HCT116 (cell line): ENCODE results near the gene NACC2. TPM values are rescaled to one million over a fixed set of nuclear protein-coding genes. Genes with fewer than 3 reads are reported as not detected.

ENCODE experiments used
- ATAC-seq: fragments of 200-7000 bp; cut with Tn5 transposase; 2 replicates; pipeline ENCODE4 v1.9.1; 2020; ENCODE audit warnings: mild to moderate bottlenecking, moderate library complexity
- BruUV-seq: library from RNA; stranded (reverse); fragments of 400-500 nt; replicated peaks from 2 replicates; lab custom pipeline; 2021; lab: Mats Ljungman, UMichigan
- CTCF ChIA-PET: fragments of 300-600 bp; sonication (Branson Sonifier 250); formaldehyde crosslinking; loops from one replicate; lab custom pipeline; 2021; ENCODE audit warnings: antibody characterized with exemption; lab: Charles Lee
- POLR2A ChIA-PET: fragments of 300-600, 350-600 bp; sonication (Branson Sonifier 250); formaldehyde crosslinking; loops from one replicate; lab custom pipeline; 2021; ENCODE audit warnings: antibody characterized with exemption; lab: Charles Lee
- RAD21 ChIA-PET, 2 experiments: fragments of 300-600 bp; sonication (Branson Sonifier 250); formaldehyde crosslinking; loops; one replicate each; lab custom pipeline; 2023; ENCODE audit warnings: low total read pairs in 2 of 2; ENCODE audit not compliant: uncharacterized antibody in 2 of 2, unreplicated experiment in 2 of 2, low non-redundant PET in 1 of 2; lab: Charles Lee
- DNase-seq: peaks from one replicate; pipeline ENCODE4 v3.0.0-alpha.2; 2010; ENCODE audit warnings: low read depth, low spot score
- H2AFZ ChIP-seq: fragments of 200-600 bp; shearing (Covaris generic), sonication (generic); 2 replicates; pipeline ENCODE4 v1.6.1; 2017; ENCODE audit warnings: low read depth, mixed run types, mixed read lengths, antibody characterized with exemption, low read length; ENCODE audit not compliant: poor library complexity, severe bottlenecking
- H3K27ac ChIP-seq: 2 replicates; pipeline ENCODE4 v1.5.1; 2012; ENCODE audit warnings: low read depth, low read length
- H3K27me3 ChIP-seq: fragments of 200-600 bp; sonication (generic); 2 replicates; pipeline ENCODE4 v1.6.1; 2016; ENCODE audit warnings: mixed run types, low read length, mixed read lengths; ENCODE audit not compliant: insufficient read depth
- H3K36me3 ChIP-seq, 2 experiments: fragments of 200-500 bp in 1 of 2; fragments of 200-600 bp in 1 of 2; sonication (Bioruptor generic) in 1 of 2; sonication (generic) in 1 of 2; 2 replicates each; pipeline versions ENCODE4 v1.5.1 to v1.6.1; 2014 to 2016; ENCODE audit warnings: low read length in 2 of 2, inconsistent platforms in 1 of 2, mixed read lengths in 1 of 2, mixed run types in 1 of 2; ENCODE audit not compliant: insufficient read depth in 2 of 2, control insufficient read depth in 1 of 2
- H3K4me1 ChIP-seq, 2 experiments: fragments of 200-600 bp in 1 of 2; sonication (generic) in 1 of 2; 2 replicates each; pipeline versions ENCODE4 v1.5.1 to v1.6.1; 2012 to 2017; ENCODE audit warnings: low read length in 2 of 2, inconsistent platforms in 1 of 2, mild to moderate bottlenecking in 1 of 2, mixed read lengths in 1 of 2, mixed run types in 1 of 2, moderate library complexity in 1 of 2; ENCODE audit not compliant: insufficient read depth in 2 of 2, control insufficient read depth in 1 of 2
- H3K4me2 ChIP-seq: fragments of 200-600 bp; sonication (generic); 2 replicates; pipeline ENCODE4 v1.6.1; 2017; ENCODE audit warnings: mixed run types, low read length, mixed read lengths
- H3K4me3 ChIP-seq, 2 experiments: fragments of 200-600 bp in 1 of 2; sonication (generic) in 1 of 2; replicated peaks in 1 of 2; 2 replicates each; pipeline ENCODE4 v1.5.1; 2011 to 2016; ENCODE audit warnings: low read length in 2 of 2, control low read depth in 1 of 2, low read depth in 1 of 2, mild to moderate bottlenecking in 1 of 2, mixed read lengths in 1 of 2, mixed run types in 1 of 2
- H3K79me2 ChIP-seq: fragments of 200-600 bp; sonication (generic); 2 replicates; pipeline ENCODE4 v1.6.1; 2017; ENCODE audit warnings: mild to moderate bottlenecking, mixed run types, low read length, moderate library complexity, mixed read lengths; ENCODE audit not compliant: insufficient read depth
- H3K9ac ChIP-seq: fragments of 200-600 bp; sonication (generic); 2 replicates; pipeline ENCODE4 v1.6.1; 2016; ENCODE audit warnings: low read length, mixed read lengths
- H3K9me2 ChIP-seq: fragments of 200-600 bp; sonication (generic), shearing (Covaris generic); 2 replicates; pipeline ENCODE4 v1.6.1; 2017; ENCODE audit warnings: mixed run types, mild to moderate bottlenecking, moderate library complexity; ENCODE audit not compliant: insufficient read depth
- H3K9me3 ChIP-seq, 2 experiments: fragments of 200-500 bp in 1 of 2; fragments of 200-600 bp in 1 of 2; sonication (Bioruptor generic) in 1 of 2; sonication (generic) in 1 of 2; 2 replicates each; pipeline ENCODE4 v1.6.1; 2014 to 2017; ENCODE audit warnings: low read length in 2 of 2, mixed read lengths in 2 of 2, inconsistent platforms in 1 of 2, low read depth in 1 of 2, mild to moderate bottlenecking in 1 of 2, mixed run types in 1 of 2, moderate library complexity in 1 of 2; ENCODE audit not compliant: control insufficient read depth in 1 of 2, insufficient read depth in 1 of 2
- H4K20me1 ChIP-seq: fragments of 200-600 bp; sonication (generic), shearing (Covaris generic); 2 replicates; pipeline ENCODE4 v1.6.1; 2017; ENCODE audit warnings: mixed run types, mild to moderate bottlenecking, moderate library complexity; ENCODE audit not compliant: insufficient read depth
- CBX3 ChIP-seq: IDR thresholded peaks from 2 replicates; pipeline ENCODE4 v1.6.1; 2012; ENCODE audit warnings: low read depth
- CEBPB ChIP-seq: IDR thresholded peaks from 2 replicates; pipeline ENCODE4 v1.6.1; 2012; ENCODE audit warnings: low read depth
- EZH2 ChIP-seq: fragments of 200-600 bp; sonication (generic); IDR thresholded peaks from 2 replicates; pipeline ENCODE4 v1.6.1; 2017; ENCODE audit warnings: antibody characterized with exemption, mixed run types
- JUND ChIP-seq: IDR thresholded peaks from 2 replicates; pipeline ENCODE4 v1.6.1; 2012
- MAX ChIP-seq: IDR thresholded peaks from 2 replicates; pipeline ENCODE4 v1.6.1; 2012
- POLR2A ChIP-seq: IDR thresholded peaks from 2 replicates; pipeline ENCODE4 v1.7.0; 2011; ENCODE audit warnings: borderline replicate concordance; ENCODE audit not compliant: insufficient read depth, insufficient read length; ENCODE audit errors: extremely low read depth
- POLR2AphosphoS5 ChIP-seq: IDR thresholded peaks from 2 replicates; pipeline ENCODE4 v1.6.1; 2011; ENCODE audit warnings: mild to moderate bottlenecking, low read depth, low read length, moderate library complexity
- REST ChIP-seq: IDR thresholded peaks from 2 replicates; pipeline ENCODE4 v1.6.1; 2012; ENCODE audit warnings: low read depth
- SIN3A ChIP-seq: IDR thresholded peaks from 2 replicates; pipeline ENCODE4 v1.6.1; 2012; ENCODE audit warnings: low read depth
- SP1 ChIP-seq: IDR thresholded peaks from 2 replicates; pipeline ENCODE4 v1.6.1; 2012; ENCODE audit warnings: low read depth
- TCF7L2 ChIP-seq: IDR thresholded peaks from 2 replicates; pipeline ENCODE4 v1.7.0; 2011; ENCODE audit warnings: borderline replicate concordance, inconsistent platforms; ENCODE audit not compliant: insufficient read depth, insufficient read length; ENCODE audit errors: extremely low read depth
- YY1 ChIP-seq: IDR thresholded peaks from 2 replicates; pipeline ENCODE4 v1.6.1; 2011; ENCODE audit warnings: low read length, low read depth, moderate library complexity, mild to moderate bottlenecking; ENCODE audit not compliant: insufficient replicate concordance; ENCODE audit errors: extremely low read depth
- ZFX ChIP-seq: fragments of 450-650 bp; IDR thresholded peaks from 2 replicates; pipeline ENCODE4 v1.6.1; 2017
- ZNF274 ChIP-seq: fragments of 200-500 bp; sonication (Bioruptor generic); IDR thresholded peaks from 2 replicates; pipeline ENCODE4 v1.6.1; 2014; ENCODE audit warnings: mild to moderate bottlenecking, low read depth, low read length, inconsistent platforms
- intact Hi-C: fragments of 100-400 bp; cut with micrococcal nuclease; formaldehyde crosslinking; loops from 2 replicates; pipeline ENCODE4 v1.10.0; 2022
- total RNA-seq: library from RNA; stranded (reverse); gene quantifications from one replicate; pipeline ENCODE4 v1.2.1, GENCODE V29; 2021; ENCODE audit not compliant: unreplicated experiment

The NACC2 gene
- total RNA-seq, 1 experiment from 2014 or later = 27.8 TPM

GRCh38 chr9:136081826-136082495 lies 13.1 kb downstream of the NACC2 start:
- RAD21 ChIA-PET = no interaction called here
- H3K9ac ChIP-seq = no peak overlapping the region
- H3K79me2 ChIP-seq = peaks cover 98% of the 10 kb centered on the region
- no peak overlapping the region for H2AFZ ChIP-seq
- H3K4me3 ChIP-seq = no peak overlapping the region
- H3K27me3 ChIP-seq = no peaks in the 10 kb centered on the region
- no peak for TF ChIP-seq ZNF274
- no peak for TF ChIP-seq SIN3A
- no peak for TF ChIP-seq EZH2
- TF ChIP-seq JUND = no peak
- no peak for TF ChIP-seq TCF7L2
- no peak for TF ChIP-seq REST
- TF ChIP-seq POLR2AphosphoS5 = no peak
- no peak for TF ChIP-seq MAX
- no peak for TF ChIP-seq CEBPB
- no peak for TF ChIP-seq YY1
- TF ChIP-seq CBX3 = no peak
- TF ChIP-seq POLR2A = no peak
- TF ChIP-seq SP1 = no peak
- no peak for TF ChIP-seq ZFX
- no peak for DNase-seq
- POLR2A ChIA-PET = no interaction called here
- no peaks in the 10 kb centered on the region for H3K9me2 ChIP-seq
- H3K4me1 ChIP-seq = peaks cover 0 to 5% of the 10 kb centered on the region in 2 experiments; a peak in 2 of 4 replicates
- no peaks in the 10 kb centered on the region for H4K20me1 ChIP-seq
- no peak for ATAC-seq
- no peak overlapping the region for H3K4me2 ChIP-seq
- H3K36me3 ChIP-seq = no peaks in the 10 kb centered on the region; a peak in 1 of 4 replicates
- intact Hi-C loops = no loop called here
- no TSS peak for BruUV-seq
- CTCF ChIA-PET = no interaction called here
- H3K27ac ChIP-seq = no peak overlapping the region
- H3K9me3 ChIP-seq = no peaks in the 10 kb centered on the region
